Ishikawa (cell line): Measurements from ENCODE around the gene HOXA13.

Source experiments
- CEBPB ChIP-seq: IDR thresholded peaks from 2 replicates; pipeline ENCODE4 v1.6.1; 2012
- CREB1 ChIP-seq: IDR thresholded peaks from 2 replicates; pipeline ENCODE4 v1.6.1; 2012; ENCODE audit warnings: low read depth
- EGR1 ChIP-seq: IDR thresholded peaks from 2 replicates; pipeline ENCODE4 v1.6.1; 2012
- EP300 ChIP-seq: IDR thresholded peaks from 2 replicates; pipeline ENCODE4 v1.6.1; 2012; ENCODE audit warnings: borderline replicate concordance
- FOXM1 ChIP-seq: IDR thresholded peaks from 2 replicates; pipeline ENCODE4 v1.6.1; 2012; ENCODE audit warnings: low read depth, borderline replicate concordance
- MAX ChIP-seq: IDR thresholded peaks from 2 replicates; pipeline ENCODE4 v1.6.1; 2012
- NFIC ChIP-seq: IDR thresholded peaks from 2 replicates; pipeline ENCODE4 v1.6.1; 2012
- RAD21 ChIP-seq: IDR thresholded peaks from 2 replicates; pipeline ENCODE4 v1.6.1; 2012; ENCODE audit warnings: low read depth
- REST ChIP-seq: IDR thresholded peaks from 2 replicates; pipeline ENCODE4 v1.6.1; 2012; ENCODE audit warnings: low read depth, mild to moderate bottlenecking
- TAF1 ChIP-seq: IDR thresholded peaks from 2 replicates; pipeline ENCODE4 v1.6.1; 2012; ENCODE audit warnings: low read depth, mild to moderate bottlenecking
- TCF12 ChIP-seq: IDR thresholded peaks from 2 replicates; pipeline ENCODE4 v1.6.1; 2012; ENCODE audit warnings: low read depth
- TEAD4 ChIP-seq: IDR thresholded peaks from 2 replicates; pipeline ENCODE4 v1.6.1; 2012
- USF1 ChIP-seq: IDR thresholded peaks from 2 replicates; pipeline ENCODE4 v1.6.1; 2012
- YY1 ChIP-seq: IDR thresholded peaks from 2 replicates; pipeline ENCODE4 v1.6.1; 2012; ENCODE audit warnings: low read depth
- ZBTB7A ChIP-seq: IDR thresholded peaks from 2 replicates; pipeline ENCODE4 v1.6.1; 2012; ENCODE audit warnings: low read depth

The HOXA13 gene

GRCh38 chr7:27207348-27207985 is 7.6 kb upstream of the HOXA13 start:
- TF ChIP-seq TEAD4 (no peak), CEBPB (no peak), REST (no peak), FOXM1 (no peak)

GRCh38 chr7:27205325-27206280 is 5.7 kb upstream of the HOXA13 start:
- TF ChIP-seq RAD21, result no peak

GRCh38 chr7:27204851-27205322 is 5.0 kb upstream of the HOXA13 start:
- TF ChIP-seq ZBTB7A, result no peak
- TF ChIP-seq YY1, result no peak
- TF ChIP-seq EP300, result no peak

- TF ChIP-seq TCF12 (no peak), RAD21 (no peak), MAX (no peak), EGR1 (no peak), TAF1 (no peak), EP300 (no peak), YY1 (no peak), NFIC (no peak), TEAD4 (no peak)
Observed at GRCh38 chr7:27203964-27204594, 4.2 kb upstream of the HOXA13 start.

GRCh38 chr7:27203365-27203953 is 3.6 kb upstream of the HOXA13 start:
- TF ChIP-seq RAD21, result no peak
- no peak for TF ChIP-seq TEAD4
- no peak for TF ChIP-seq YY1
- no peak for TF ChIP-seq CREB1

- no peak for TF ChIP-seq TEAD4
- no peak for TF ChIP-seq CREB1
- TF ChIP-seq FOXM1, result no peak
- TF ChIP-seq EGR1, result no peak
- TF ChIP-seq EP300, result no peak
- no peak for TF ChIP-seq CEBPB
- TF ChIP-seq TAF1, result no peak
- TF ChIP-seq RAD21, result no peak
- TF ChIP-seq MAX, result no peak
- no peak for TF ChIP-seq YY1
- no peak for TF ChIP-seq TCF12
- TF ChIP-seq REST, result no peak
Observed at GRCh38 chr7:27202862-27203134, 2.9 kb upstream of the HOXA13 start.

- TF ChIP-seq MAX (no peak), TCF12 (no peak), YY1 (no peak), EP300 (no peak), CREB1 (no peak), REST (no peak), CEBPB (no peak), USF1 (no peak), NFIC (no peak), TEAD4 (no peak), TAF1 (no peak), FOXM1 (no peak), ZBTB7A (no peak), EGR1 (no peak)
Observed at GRCh38 chr7:27202018-27202861, 2.3 kb upstream of the HOXA13 start.
